ENCODE results near the gene SPATS2L. TPM values are rescaled to one million over a fixed set of nuclear protein-coding genes. Genes with fewer than 3 reads are reported as not detected.

SPATS2L gene
- total RNA-seq, 4 donors from 2014 or later: 33.4 to 236 (median 159) TPM

GRCh38 chr2:200455958-200456421 lies 149.5 kb downstream of the SPATS2L start:
- intact Hi-C loops (cut with DNase I; ENCODE audit: low total_unique reads) (no loop called here), in situ Hi-C loops (cut with MboI; ENCODE audit: low pct_ligation_motif_present in 1 of 4, low pct_unique_long_range_greater_than_20kb in 1 of 4, low sequenced_read_pairs in 3 of 4) (no loop called here)
- TF ChIP-seq, protein P1, sequence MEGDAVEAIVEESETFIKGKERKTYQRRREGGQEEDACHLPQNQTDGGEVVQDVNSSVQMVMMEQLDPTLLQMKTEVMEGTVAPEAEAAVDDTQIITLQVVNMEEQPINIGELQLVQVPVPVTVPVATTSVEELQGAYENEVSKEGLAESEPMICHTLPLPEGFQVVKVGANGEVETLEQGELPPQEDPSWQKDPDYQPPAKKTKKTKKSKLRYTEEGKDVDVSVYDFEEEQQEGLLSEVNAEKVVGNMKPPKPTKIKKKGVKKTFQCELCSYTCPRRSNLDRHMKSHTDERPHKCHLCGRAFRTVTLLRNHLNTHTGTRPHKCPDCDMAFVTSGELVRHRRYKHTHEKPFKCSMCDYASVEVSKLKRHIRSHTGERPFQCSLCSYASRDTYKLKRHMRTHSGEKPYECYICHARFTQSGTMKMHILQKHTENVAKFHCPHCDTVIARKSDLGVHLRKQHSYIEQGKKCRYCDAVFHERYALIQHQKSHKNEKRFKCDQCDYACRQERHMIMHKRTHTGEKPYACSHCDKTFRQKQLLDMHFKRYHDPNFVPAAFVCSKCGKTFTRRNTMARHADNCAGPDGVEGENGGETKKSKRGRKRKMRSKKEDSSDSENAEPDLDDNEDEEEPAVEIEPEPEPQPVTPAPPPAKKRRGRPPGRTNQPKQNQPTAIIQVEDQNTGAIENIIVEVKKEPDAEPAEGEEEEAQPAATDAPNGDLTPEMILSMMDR (IDR thresholded peaks at IDR 0.05): no peak
- TF ChIP-seq POLR2AphosphoS5 (IDR thresholded peaks at IDR 0.05): no peak
- no peak for TF ChIP-seq EP300 (IDR thresholded peaks at IDR 0.05; ENCODE audit: low read depth)
- no peak for TF ChIP-seq POLR2A (IDR thresholded peaks at IDR 0.05)
- WGBS, 2 donors (ENCODE audit: low coverage in 1 of 2): 62% methylated on average over 4 of the region's 4 CpGs; no CpG with 5 or more reads in 1 of the 2 donors
- Histone ChIP-seq H3K4me1 (peaks cover 0 to 23% (median 2%) of the 10 kb centered on the region in 4 donors), H3K36me3 (peaks cover 0 to 15% (median 0%) of the 10 kb centered on the region in 4 donors), H3K4me3 (no peak overlapping the region), H3K27me3 (no peaks in the 10 kb centered on the region), H3K9me3 (no peaks in the 10 kb centered on the region), H3K27ac (no peak overlapping the region)
- no peak for DNase-seq

- intact Hi-C loops (cut with DNase I; ENCODE audit: low total_unique reads) (no loop called here), in situ Hi-C loops (cut with MboI; ENCODE audit: low pct_ligation_motif_present in 1 of 4, low pct_unique_long_range_greater_than_20kb in 1 of 4, low sequenced_read_pairs in 3 of 4) (no loop called here)
- H3K4me1 ChIP-seq: peaks cover 0 to 23% (median 2%) of the 10 kb centered on the region in 4 donors
- no peaks in the 10 kb centered on the region for H3K9me3 ChIP-seq
- H3K27ac ChIP-seq: no peak overlapping the region
- TF ChIP-seq POLR2A (IDR thresholded peaks at IDR 0.05) (no peak), EP300 (IDR thresholded peaks at IDR 0.05; ENCODE audit: low read depth) (no peak), POLR2AphosphoS5 (IDR thresholded peaks at IDR 0.05) (no peak)
- TF ChIP-seq, protein P1 (IDR thresholded peaks at IDR 0.05): no peak
- peaks cover 0 to 20% (median 0%) of the 10 kb centered on the region in 4 donors for H3K36me3 ChIP-seq
- no peak overlapping the region for H3K4me3 ChIP-seq
- DNase-seq: no peak
- no peaks in the 10 kb centered on the region for H3K27me3 ChIP-seq
- 80 to 82% methylated on average over 1 to 2 of the region's 2 CpGs for WGBS, 2 donors (ENCODE audit: low coverage in 1 of 2)
Observed at GRCh38 chr2:200456567-200456966, 150.1 kb downstream of the SPATS2L start.

DNA sequence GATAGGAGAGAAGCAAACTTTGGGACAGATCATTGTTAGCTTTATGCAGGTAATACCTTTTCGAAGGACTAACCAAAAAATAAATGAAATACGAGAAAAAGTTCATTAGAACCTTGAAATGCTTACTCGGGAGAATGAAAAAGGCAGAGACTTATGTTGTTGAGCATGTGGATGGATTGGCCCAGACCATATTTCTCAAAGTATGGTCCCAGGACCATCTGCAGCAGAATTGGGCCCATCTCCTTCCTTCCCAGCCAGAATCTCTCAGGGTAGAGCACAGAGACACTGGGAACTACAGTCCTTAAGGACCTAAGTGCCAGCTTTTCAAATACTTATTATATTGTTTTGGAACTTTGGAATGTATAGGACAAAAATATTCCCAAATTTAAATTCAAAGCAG lies 152.6 kb downstream of the SPATS2L start:
- in situ Hi-C loops (cut with MboI; ENCODE audit: low pct_ligation_motif_present in 1 of 4, low pct_unique_long_range_greater_than_20kb in 1 of 4, low sequenced_read_pairs in 3 of 4): no loop called here
- Histone ChIP-seq H3K36me3 (peaks cover 0 to 23% (median 0%) of the 10 kb centered on the region in 4 donors), H3K27me3 (no peaks in the 10 kb centered on the region), H3K27ac (no peak overlapping the region), H3K4me1 (peaks cover 0 to 20% (median 2%) of the 10 kb centered on the region in 4 donors), H3K4me3 (no peak overlapping the region), H3K9me3 (no peaks in the 10 kb centered on the region)
- intact Hi-C loops (cut with DNase I; ENCODE audit: low total_unique reads): no loop called here
- no peak for DNase-seq
- 76 to 86% methylated on average over 3 of the region's 3 CpGs for WGBS, 2 donors (ENCODE audit: low coverage in 1 of 2)
- TF ChIP-seq POLR2AphosphoS5 (IDR thresholded peaks at IDR 0.05) (no peak), EP300 (IDR thresholded peaks at IDR 0.05; ENCODE audit: low read depth) (no peak), POLR2A (IDR thresholded peaks at IDR 0.05) (no peak)
- TF ChIP-seq, protein P1 (IDR thresholded peaks at IDR 0.05): no peak

DNA sequence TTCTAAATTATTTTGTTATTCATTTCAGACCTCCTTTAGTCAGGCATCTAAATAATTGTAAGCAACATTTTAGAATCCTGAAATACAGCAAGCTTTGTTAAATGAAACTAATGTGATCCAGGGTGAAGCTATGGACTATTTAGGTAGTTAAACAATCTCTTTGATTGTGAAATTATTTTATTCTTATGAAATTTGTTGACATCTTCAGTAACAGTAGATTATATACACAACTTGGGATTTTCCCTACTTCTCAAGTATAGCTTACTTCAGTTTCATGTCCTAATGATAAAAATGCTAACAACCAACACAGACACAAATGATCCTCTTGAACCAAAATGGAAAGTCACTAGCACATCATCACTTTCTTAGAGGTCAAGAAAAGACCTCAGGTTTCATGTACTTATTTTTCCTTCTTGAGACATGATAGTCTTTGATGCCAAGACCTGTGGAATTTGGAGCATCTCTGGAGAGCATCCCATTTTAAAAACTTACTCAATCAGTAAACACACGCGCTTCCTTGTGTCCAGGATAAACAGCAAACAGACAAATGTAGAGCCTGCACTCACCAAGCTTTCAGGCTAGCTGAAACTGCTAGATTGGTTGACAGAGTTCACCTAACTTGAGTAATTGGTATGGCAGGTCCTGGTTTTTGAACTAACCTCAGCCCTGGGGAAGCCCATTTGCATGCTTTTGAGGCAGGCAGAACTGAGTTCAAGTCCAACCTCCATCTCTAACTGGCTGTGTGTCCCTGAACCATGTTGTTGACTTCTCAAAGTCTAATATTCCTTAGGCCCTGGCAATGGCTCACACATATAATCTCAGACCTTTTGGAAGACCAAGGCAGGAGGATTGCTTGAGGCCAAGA lies 155.6 kb downstream of the SPATS2L start:
- no peaks in the 10 kb centered on the region for H3K4me1 ChIP-seq
- H3K9me3 ChIP-seq: no peaks in the 10 kb centered on the region
- no peak overlapping the region for H3K27ac ChIP-seq
- DNase-seq: no peak
- TF ChIP-seq POLR2AphosphoS5 (IDR thresholded peaks at IDR 0.05): no peak
- TF ChIP-seq, protein P1 (IDR thresholded peaks at IDR 0.05): no peak
- no peak for TF ChIP-seq EP300 (IDR thresholded peaks at IDR 0.05; ENCODE audit: low read depth)
- TF ChIP-seq POLR2A (IDR thresholded peaks at IDR 0.05): no peak
- no peaks in the 10 kb centered on the region for H3K27me3 ChIP-seq
- intact Hi-C loops (cut with DNase I; ENCODE audit: low total_unique reads) (no loop called here), in situ Hi-C loops (cut with MboI; ENCODE audit: low pct_ligation_motif_present in 1 of 4, low pct_unique_long_range_greater_than_20kb in 1 of 4, low sequenced_read_pairs in 3 of 4) (no loop called here)
- WGBS, 2 donors (ENCODE audit: low coverage in 1 of 2): 93 to 100% methylated on average over 2 of the region's 2 CpGs
- H3K36me3 ChIP-seq: peaks cover 0 to 20% (median 0%) of the 10 kb centered on the region in 4 donors
- H3K4me3 ChIP-seq: no peak overlapping the region
